K562 (cell line): ENCODE data around the gene MAP3K7CL. TPM values are rescaled to one million over a fixed set of nuclear protein-coding genes. Genes with fewer than 3 reads are reported as not detected.
A peak's percentile ranks its signal among the peaks of the same experiment; 100 is the strongest.

Experiments used
- ASH1L ChIP-seq: fragments of 450-650 bp; IDR thresholded peaks from 2 replicates; pipeline ENCODE4 v1.6.1; 2018; ENCODE audit warnings: borderline replicate concordance, mild to moderate bottlenecking, low read depth; ENCODE audit not compliant: partially characterized antibody
- BRD4 ChIP-seq: fragments of 200-600 bp; sonication (generic); IDR thresholded peaks from 2 replicates; pipeline ENCODE4 v1.6.1; 2017; ENCODE audit warnings: inconsistent platforms
- CUX1 ChIP-seq: fragments of 200-800 bp; sonication (Bioruptor generic); IDR thresholded peaks from 2 replicates; pipeline ENCODE4 v1.6.1; 2016; ENCODE audit warnings: missing genetic modification characterization, missing compliant biosample characterization
- FUS ChIP-seq: fragments of 200-400 bp; formaldehyde crosslinking; optimal IDR thresholded peaks from 2 replicates; pipeline ENCODE3; 2017; ENCODE audit warnings: low read depth, low read length
- MCM5 ChIP-seq: fragments of 450-650 bp; IDR thresholded peaks from 2 replicates; pipeline ENCODE4 v1.6.1; 2016; ENCODE audit warnings: low read depth
- MEF2D ChIP-seq: conservative IDR thresholded peaks from 2 replicates; pipeline ENCODE4 v1.6.1; 2016; ENCODE audit warnings: low read depth, missing genetic modification characterization, missing compliant biosample characterization
- MXI1 ChIP-seq: IDR thresholded peaks from 2 replicates; pipeline ENCODE4 v1.6.1; 2011; ENCODE audit warnings: low read depth, mild to moderate bottlenecking, improper control_type of control experiment, low read length
- PHF20 ChIP-seq: fragments of 450-650 bp; IDR thresholded peaks from 2 replicates; pipeline ENCODE4 v1.6.1; 2018; ENCODE audit not compliant: partially characterized antibody
- RBM17 ChIP-seq: fragments of 200-400 bp; formaldehyde crosslinking; IDR thresholded peaks from 2 replicates; pipeline ENCODE4 v1.6.1; 2017; ENCODE audit warnings: low read depth, mild to moderate bottlenecking, low read length, borderline replicate concordance
- RNF2 ChIP-seq: sonication (generic); IDR thresholded peaks from 2 replicates; pipeline ENCODE4 v1.6.1; 2016
- TRIM28 ChIP-seq: fragments of 450-650 bp; IDR thresholded peaks from 2 replicates; pipeline ENCODE4 v1.6.1; 2017
- ZNF395 ChIP-seq: fragments of 200-800 bp; sonication (Bioruptor generic); IDR thresholded peaks from 2 replicates; pipeline ENCODE4 v1.6.1; 2017; ENCODE audit warnings: missing genetic modification characterization, missing compliant biosample characterization
- polyA plus RNA-seq, 8 experiments: library from polyadenylated mRNA; depleted of rRNA in 4 of 8; stranded (reverse) in 5 of 8; unstranded in 3 of 8; fragments of >200 nt; fragmentation: Nextera tagmentation in 2 of 8; fragmentation: Illumina TruSeq in 1 of 8; extraction: Ambion mirVana in 2 of 8; extraction: Trizol in 1 of 8; gene quantifications; 2 replicates each; pipeline versions ENCODE4 v1.2.1 to v1.2.3, GENCODE V29; 2011 to 2014; ENCODE audit warnings: inconsistent platforms in 1 of 8, missing spikeins in 1 of 8
- total RNA-seq, 7 experiments: library from RNA; depleted of rRNA in 6 of 7; stranded (reverse); fragments of >200 nt in 6 of 7; fragmentation: Illumina TruSeq in 2 of 7; extraction: Trizol in 2 of 7; gene quantifications; 2 replicates each; pipeline versions ENCODE4 v1.2.1 to v1.2.3, GENCODE V29; 2011 to 2021; ENCODE audit warnings: low replicate concordance in 1 of 7

Gene MAP3K7CL
- total and polyA plus RNA-seq, 9 of the 15 experiments (the other 6 are each of a cell fraction or from before 2014, with no cell fraction given) = 0.13 to 0.15 (median 0.14) TPM; not detected in 6

- TF ChIP-seq FUS = no peak
- TF ChIP-seq RBM17 = no peak
- no peak for TF ChIP-seq PHF20
- no peak for TF ChIP-seq MXI1
- no peak for TF ChIP-seq BRD4
- TF ChIP-seq ZNF395 (CRISPR knock-in tag) = no peak
- TF ChIP-seq TRIM28 = no peak
- no peak for TF ChIP-seq MCM5
- TF ChIP-seq RNF2 = 0 out of 2 replicates have a peak, but pooled peaks have one; percentile 22
- TF ChIP-seq MEF2D = no peak
- TF ChIP-seq ASH1L = no peak
- no peak for TF ChIP-seq CUX1 (CRISPR knock-in tag)
These were observed 14.5 kb upstream of the MAP3K7CL start (continued) for GRCh38 chr21:29115899-29116298.
